ENCODE results near the gene HUNK.

The HUNK gene

GRCh38 chr21:31862078-31862477 lies 10.7 kb upstream of the HUNK start:
- TF ChIP-seq TCF12 (IDR thresholded peaks at IDR 0.05; ENCODE audit: low read depth) (no peak), FOXM1 (IDR thresholded peaks at IDR 0.05; ENCODE audit: borderline replicate concordance, low read depth) (no peak), TEAD4 (IDR thresholded peaks at IDR 0.05) (no peak), EP300 (IDR thresholded peaks at IDR 0.05; ENCODE audit: borderline replicate concordance) (no peak), REST (IDR thresholded peaks at IDR 0.05; ENCODE audit: low read depth) (no peak), NFIC (IDR thresholded peaks at IDR 0.05) (no peak), CREB1 (IDR thresholded peaks at IDR 0.05; ENCODE audit: low read depth) (no peak), CEBPB (IDR thresholded peaks at IDR 0.05) (no peak), TAF1 (IDR thresholded peaks at IDR 0.05; ENCODE audit: low read depth) (no peak), RAD21 (IDR thresholded peaks at IDR 0.05; ENCODE audit: low read depth) (no peak), EGR1 (IDR thresholded peaks at IDR 0.05) (no peak), USF1 (IDR thresholded peaks at IDR 0.05) (no peak), ZBTB7A (IDR thresholded peaks at IDR 0.05; ENCODE audit: low read depth) (no peak)

- no peak for TF ChIP-seq EP300 (IDR thresholded peaks at IDR 0.05; ENCODE audit: borderline replicate concordance)
- TF ChIP-seq EGR1 (IDR thresholded peaks at IDR 0.05): no peak
- no peak for TF ChIP-seq FOXM1 (IDR thresholded peaks at IDR 0.05; ENCODE audit: borderline replicate concordance, low read depth)
- no peak for TF ChIP-seq YY1 (IDR thresholded peaks at IDR 0.05; ENCODE audit: low read depth)
- TF ChIP-seq TAF1 (IDR thresholded peaks at IDR 0.05; ENCODE audit: low read depth): no peak
- no peak for TF ChIP-seq MAX (IDR thresholded peaks at IDR 0.05)
- no peak for TF ChIP-seq USF1 (IDR thresholded peaks at IDR 0.05)
- no peak for TF ChIP-seq NFIC (IDR thresholded peaks at IDR 0.05)
- TF ChIP-seq TCF12 (IDR thresholded peaks at IDR 0.05; ENCODE audit: low read depth): no peak
- TF ChIP-seq TEAD4 (IDR thresholded peaks at IDR 0.05): no peak
Measured at GRCh38 chr21:31865429-31865970, 7.3 kb upstream of the HUNK start.

GRCh38 chr21:31866077-31866511 lies 6.7 kb upstream of the HUNK start:
- TF ChIP-seq NFIC (IDR thresholded peaks at IDR 0.05) (peak; percentile 56), TEAD4 (IDR thresholded peaks at IDR 0.05) (0 out of 2 replicates have a peak, but pooled peaks have one; percentile 22), REST (IDR thresholded peaks at IDR 0.05; ENCODE audit: low read depth) (no peak), RAD21 (IDR thresholded peaks at IDR 0.05; ENCODE audit: low read depth) (peak; percentile 80), TCF12 (IDR thresholded peaks at IDR 0.05; ENCODE audit: low read depth) (no peak; the same call in 1 of the 2 replicates), MAX (IDR thresholded peaks at IDR 0.05) (peak; percentile 46), EP300 (IDR thresholded peaks at IDR 0.05; ENCODE audit: borderline replicate concordance) (no peak)

- no peak for TF ChIP-seq REST (IDR thresholded peaks at IDR 0.05; ENCODE audit: low read depth)
- no peak for TF ChIP-seq MAX (IDR thresholded peaks at IDR 0.05)
- TF ChIP-seq USF1 (IDR thresholded peaks at IDR 0.05): no peak
- TF ChIP-seq FOXM1 (IDR thresholded peaks at IDR 0.05; ENCODE audit: borderline replicate concordance, low read depth): no peak
- TF ChIP-seq TCF12 (IDR thresholded peaks at IDR 0.05; ENCODE audit: low read depth): no peak
- TF ChIP-seq YY1 (IDR thresholded peaks at IDR 0.05; ENCODE audit: low read depth): no peak
- no peak for TF ChIP-seq EGR1 (IDR thresholded peaks at IDR 0.05)
- TF ChIP-seq EP300 (IDR thresholded peaks at IDR 0.05; ENCODE audit: borderline replicate concordance): no peak
- TF ChIP-seq NFIC (IDR thresholded peaks at IDR 0.05): no peak
- TF ChIP-seq TEAD4 (IDR thresholded peaks at IDR 0.05): no peak
- no peak for TF ChIP-seq ZBTB7A (IDR thresholded peaks at IDR 0.05; ENCODE audit: low read depth)
- no peak for TF ChIP-seq CREB1 (IDR thresholded peaks at IDR 0.05; ENCODE audit: low read depth)
- TF ChIP-seq RAD21 (IDR thresholded peaks at IDR 0.05; ENCODE audit: low read depth): no peak
- TF ChIP-seq TAF1 (IDR thresholded peaks at IDR 0.05; ENCODE audit: low read depth): no peak
- no peak for TF ChIP-seq CEBPB (IDR thresholded peaks at IDR 0.05)
Measured at GRCh38 chr21:31869750-31870149, 3.1 kb upstream of the HUNK start.
